Activated T-cell treated with anti-CD3 and anti-CD28 coated beads for 1 hour (primary cell): Measurements from ENCODE around the gene SENP2.
"Not testable (repeated sequence)": the region's sequence is repeated elsewhere in the genome, so short reads cannot be mapped to it uniquely, and the experiment has no call there.

ENCODE experiments used
- DNase-seq: peaks from one replicate; pipeline ENCODE4 v3.0.0-alpha.2; 2020; ENCODE audit warnings: low read depth

SENP2 gene

DNA sequence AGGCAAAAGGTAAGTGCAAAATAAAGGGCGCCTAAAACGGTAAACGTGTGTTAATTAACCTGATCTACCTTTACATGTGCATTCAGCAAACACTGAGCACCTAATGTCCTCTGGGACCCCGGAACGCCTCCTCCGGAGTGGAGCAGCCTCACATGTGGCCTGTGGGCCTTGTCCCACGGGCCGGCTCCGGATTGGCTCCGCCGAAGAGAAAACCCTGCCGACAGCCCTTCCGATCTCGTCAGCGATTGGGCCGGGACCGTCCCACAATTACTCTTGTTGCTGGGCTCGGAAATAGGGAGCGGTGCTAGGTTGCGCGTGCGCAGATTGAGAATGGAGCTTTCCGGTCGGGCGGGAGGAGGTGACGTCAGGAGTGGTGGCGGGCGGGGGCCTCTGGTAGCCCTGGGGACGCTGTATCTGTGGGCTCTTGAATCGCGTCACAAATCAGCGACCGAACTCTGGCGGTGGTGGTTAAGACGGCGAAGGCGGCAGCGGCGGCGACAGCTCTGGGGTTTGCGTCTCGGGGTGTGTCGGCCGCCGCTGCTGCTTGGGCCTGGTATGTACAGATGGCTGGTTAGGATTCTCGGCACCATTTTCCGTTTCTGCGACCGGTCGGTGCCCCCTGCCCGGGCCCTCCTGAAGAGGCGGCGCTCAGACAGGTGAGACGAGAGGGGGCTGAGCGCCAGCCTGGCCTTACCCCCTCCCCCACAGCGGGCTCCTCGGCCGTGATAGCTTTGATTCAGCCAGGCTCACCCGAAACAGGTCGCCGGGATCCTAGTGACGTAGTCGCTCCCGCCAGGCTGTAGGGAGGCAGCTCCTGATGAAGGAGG, at the start of gene SENP2:
Gene SENP2, plus strand, starts transcription at position 437 of the 827 bp plus-strand sequence. Its CDS starts 119 bp downstream, at position 556.
- peak; percentile 98 for DNase-seq

DNA sequence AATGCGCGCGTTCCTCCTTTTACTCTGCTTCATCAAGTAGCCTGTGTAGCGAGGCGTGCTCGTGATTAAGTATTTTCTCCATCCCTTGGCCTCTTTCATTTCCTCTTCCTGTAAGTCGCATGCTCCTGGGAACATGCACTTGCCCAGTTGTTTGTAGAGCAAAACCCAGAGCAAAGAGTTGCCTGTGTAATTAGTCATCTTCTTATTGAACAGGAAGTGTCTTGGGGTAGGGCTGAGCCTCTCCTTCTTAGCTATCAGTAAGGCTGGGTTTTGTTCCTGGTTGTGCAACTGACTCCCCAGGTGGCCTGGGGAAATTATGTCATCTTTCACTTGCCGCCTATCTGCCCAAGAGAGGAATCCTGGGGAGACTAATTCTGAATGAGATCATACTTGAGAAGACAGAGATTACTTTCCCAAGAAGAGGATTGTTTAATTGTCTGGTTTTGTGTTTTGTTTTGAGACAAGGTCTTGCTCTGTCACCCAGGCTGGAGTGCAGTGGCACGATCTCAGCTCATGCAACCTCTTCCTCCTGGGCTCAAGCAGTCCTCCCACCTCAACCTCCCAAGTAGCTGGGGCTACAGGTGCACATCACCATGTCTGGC, 48.6 kb upstream of the SENP2 start:
- no peak for DNase-seq

DNA sequence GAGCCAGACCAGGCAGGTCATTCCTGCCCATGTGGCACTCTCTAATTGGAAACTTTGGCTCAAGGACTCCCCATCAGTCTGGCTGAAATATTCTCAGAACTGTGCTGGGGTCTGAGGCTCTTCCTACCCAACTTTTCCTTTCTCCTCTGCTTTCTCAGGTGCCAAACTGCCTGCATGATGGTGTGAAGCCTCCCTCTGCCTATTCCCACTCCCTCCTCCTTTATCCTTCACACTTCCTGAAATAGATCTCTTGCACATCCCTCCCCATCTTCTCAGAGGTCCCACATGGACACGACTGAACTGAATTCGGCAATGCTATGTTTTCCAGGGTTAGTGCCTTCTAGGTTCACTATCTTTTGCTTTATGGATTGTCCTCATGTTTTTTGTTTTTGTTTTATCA, 46.2 kb upstream of the SENP2 start:
- no peak for DNase-seq

DNA sequence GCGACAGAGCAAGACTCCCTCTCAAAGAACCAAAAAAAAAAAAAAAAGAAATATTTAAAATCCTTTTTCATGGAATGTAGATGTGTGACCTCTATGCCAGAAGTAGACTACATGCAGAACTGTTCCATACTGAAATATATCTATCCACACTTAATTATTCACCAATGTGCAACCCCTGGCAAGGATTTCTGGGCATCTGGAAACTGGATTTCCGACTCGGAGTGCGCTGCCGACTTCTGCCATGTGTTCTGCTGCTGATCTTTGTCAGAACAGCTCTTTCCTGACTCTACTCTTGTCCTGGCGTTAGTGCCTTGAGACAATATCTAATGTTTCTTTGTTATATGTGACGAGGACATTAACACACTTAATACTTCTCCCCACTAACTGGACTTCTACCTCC, 45.4 kb upstream of the SENP2 start:
- no peak for DNase-seq

DNA sequence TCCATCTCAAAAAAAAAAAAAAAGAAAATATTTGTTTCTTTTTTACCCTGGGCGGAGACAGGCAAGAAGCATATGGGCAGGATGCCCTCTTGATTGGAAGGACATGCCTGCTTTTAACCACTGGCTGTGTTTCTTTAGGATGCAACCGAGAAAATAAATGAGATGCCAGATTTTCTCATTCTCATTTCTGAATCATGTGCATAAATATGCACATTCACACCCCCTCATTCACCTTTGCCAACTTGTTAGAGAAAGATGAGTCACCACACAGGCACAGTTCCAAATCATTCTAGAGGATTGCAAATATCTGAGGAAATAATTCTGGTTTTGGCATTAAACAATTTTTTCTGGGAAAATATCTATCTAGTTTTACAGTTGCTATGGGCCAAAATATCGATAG, 37.0 kb upstream of the SENP2 start:
- DNase-seq = no peak

DNA sequence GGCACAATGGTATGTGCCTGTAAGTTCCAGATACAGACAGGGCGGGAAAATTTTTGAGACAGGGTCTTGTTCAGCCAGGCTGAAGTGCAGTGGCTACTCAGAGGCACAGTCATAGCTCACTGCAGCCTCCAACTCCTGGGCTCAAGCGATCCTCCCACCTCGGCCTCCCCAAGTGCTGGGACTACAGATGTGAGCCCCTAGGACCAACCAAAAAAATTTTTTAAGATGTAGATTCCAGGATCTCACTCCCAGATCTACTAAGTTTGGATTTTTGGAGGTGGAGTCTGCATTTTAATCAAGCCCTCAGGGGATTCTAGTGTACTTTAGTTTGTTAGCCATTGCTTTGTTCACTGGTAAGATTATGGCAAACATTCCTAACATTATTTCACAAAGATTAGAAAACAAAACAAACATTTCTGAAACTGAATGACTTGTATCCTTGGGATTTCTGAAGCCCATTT, 36.4 kb upstream of the SENP2 start:
- DNase-seq = no peak

DNA sequence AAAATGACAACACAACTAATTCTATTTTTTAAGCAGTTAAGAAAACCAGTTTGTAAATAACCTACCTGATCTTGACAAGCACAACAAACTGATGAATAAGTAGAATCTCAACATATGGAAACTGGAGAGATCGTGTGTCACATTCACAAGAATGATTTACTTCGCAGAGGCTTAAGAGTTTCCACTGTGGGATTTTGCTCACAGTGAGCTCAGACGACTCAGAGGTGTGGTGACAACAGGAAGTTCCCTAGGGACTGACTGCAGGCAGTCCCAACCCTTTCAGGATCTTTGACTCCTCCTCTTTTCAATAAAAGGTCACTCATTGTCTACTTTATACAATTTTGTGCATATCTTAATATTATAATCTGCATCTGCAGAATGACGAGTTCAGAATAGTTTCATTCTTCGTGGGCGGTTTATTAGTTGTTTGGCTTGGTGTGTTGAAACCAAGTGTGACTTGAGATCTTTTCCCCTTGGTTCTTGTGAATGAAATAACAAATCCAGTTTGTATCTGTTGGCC, 33.7 kb upstream of the SENP2 start, which contains the start of gene LIPH:
Gene LIPH, minus strand, starts transcription at position 231 of the 520 bp plus-strand sequence. Its CDS starts 117 bp downstream, at position 114.
- no peak for DNase-seq

DNA sequence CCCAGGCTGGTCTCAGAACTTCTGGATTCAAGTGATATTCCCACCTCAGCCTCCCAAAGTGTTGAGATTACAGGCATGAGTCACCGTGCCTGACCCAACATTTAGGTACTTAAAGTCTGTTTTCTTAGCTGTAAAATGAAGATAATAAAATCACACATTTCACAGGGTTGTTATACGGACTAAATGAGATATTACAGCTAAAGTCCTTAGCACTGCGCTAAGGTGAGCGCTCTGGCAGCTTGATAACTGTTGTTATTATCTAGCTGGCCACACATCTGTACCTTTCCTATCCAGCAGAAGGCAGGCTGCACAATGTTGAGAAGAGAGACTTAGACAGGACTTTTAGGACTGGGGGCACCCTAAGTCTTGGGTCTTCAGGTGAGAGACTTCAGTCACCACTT, 31.0 kb upstream of the SENP2 start:
- no peak for DNase-seq

DNA sequence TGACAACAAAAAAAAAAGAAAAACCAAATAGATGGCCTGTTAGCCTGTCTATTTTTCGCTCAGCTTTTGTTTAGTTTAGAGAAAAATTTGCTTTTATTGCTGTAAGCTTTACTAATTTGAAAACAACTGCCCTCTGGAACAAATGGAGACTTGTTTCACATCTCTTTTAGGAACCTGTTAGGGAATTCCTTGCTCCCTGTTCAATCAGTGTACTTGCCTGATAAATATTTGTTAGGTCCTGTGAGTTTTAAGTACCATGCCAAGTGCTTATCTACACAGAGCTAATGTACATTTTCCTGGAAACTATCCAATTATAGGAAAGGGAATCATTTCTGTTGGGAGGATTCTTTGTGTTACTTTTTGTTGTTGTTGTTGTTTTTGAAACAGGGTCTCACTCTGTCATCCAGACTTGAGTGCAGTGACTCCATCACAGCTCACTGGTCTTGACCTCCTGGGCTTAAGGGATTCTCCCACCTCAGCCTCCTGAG, 30.2 kb upstream of the SENP2 start:
- DNase-seq = no peak

DNA sequence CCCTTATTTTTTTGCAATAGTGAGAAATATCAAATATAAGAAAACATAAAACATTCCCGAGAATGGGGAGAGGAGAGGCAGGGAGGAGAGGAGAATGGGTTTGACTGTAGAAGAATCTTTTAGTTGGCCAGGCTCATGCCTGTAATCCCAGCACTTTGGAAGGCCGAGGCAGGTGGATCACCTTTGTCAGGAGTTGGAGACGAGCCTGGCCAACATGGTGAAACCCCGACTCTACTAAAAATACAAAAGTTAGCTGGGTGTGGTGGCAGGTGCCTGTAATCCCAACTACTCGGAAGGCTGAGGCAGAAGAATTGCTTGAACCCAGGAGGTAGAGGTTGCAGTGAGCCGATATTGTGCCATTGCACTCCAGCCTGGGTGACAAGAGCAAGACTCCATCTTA, 29.5 kb upstream of the SENP2 start:
- not testable (repeated sequence) for DNase-seq

DNA sequence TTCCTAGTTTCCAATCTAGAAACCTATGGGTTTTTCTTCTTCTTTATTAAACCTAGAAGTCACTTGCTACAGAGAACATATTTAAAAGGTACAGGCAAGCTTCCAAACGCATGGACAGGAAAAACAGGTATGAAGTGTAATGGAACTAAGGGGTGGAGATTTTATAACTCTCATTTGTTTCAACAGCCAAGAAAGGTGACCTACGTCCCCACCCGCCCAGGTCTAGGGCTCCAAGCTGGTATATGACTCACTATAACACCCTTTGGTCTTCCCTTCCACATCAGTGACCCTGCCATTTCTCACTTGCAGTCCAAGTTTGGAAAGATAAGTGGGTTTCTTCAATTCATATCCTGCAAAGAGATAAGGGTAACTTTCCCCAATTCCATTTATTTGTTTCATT, 27.7 kb upstream of the SENP2 start:
- no peak for DNase-seq

DNA sequence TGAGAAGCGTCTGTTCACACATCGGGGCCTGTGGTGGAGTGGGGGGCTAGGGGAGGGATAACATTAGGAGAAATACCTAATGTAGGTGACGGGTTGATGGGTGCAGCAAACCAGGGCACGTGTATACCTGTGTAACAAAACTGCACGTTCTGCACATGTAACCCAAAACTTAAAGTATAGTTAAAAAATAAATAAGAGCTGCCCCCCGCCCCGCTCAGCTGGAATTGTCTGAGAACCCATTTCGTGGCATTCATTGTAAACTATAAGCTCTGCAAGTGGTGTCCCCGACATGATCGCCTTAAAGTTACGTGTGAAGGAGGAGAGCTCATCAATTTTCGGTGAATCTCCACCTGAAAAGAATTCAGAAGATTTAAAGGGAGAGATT, 26.4 kb upstream of the SENP2 start:
- DNase-seq = no peak

DNA sequence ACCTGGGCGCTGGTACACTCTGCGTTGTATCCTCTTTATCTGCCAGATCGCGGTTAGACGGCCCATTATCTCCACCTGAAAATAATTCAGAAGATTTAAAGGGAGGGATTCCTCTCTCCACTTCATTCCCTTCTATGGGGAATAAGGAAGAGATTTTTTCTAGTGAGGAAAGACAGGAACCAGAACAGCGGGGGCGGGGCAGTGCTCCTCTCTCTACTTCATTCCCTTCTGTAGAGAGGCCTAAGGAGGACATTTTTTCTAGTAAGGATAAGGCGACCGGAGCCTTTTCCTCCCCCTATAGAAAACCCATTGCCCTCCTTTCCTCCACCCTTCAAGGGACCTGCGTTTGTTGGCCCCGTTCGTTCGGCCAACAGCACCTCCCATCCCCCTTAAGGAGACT, 25.4 kb upstream of the SENP2 start:
- DNase-seq = no peak

DNA sequence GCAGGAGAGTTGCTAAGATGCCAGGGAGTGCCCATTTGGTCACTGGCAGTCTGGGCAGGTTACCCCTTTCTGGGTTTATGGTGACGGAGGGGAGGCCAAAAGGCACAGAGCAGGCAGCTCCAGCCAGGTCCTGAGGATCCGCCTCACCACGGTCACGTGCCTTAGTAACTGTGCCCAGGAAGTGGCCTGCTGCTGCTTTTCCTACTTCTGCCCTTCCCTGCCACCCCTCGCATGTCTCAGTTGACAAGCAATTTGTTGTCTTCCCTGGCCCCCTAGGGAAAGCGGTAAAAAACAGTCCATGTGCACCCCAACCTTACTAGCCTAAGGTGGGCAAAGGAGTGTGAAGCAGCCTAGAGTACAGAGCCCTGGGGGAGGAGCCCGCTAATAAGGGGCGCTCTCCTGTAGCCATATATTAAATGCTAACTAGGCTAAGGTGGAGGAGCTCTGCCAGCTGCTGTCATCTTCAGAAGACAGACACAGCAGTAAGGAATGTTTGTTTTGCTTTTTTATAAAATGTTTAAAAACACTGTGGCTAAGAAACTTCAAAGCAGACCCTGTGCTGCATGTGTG, 24.6 kb upstream of the SENP2 start:
- no peak for DNase-seq

DNA sequence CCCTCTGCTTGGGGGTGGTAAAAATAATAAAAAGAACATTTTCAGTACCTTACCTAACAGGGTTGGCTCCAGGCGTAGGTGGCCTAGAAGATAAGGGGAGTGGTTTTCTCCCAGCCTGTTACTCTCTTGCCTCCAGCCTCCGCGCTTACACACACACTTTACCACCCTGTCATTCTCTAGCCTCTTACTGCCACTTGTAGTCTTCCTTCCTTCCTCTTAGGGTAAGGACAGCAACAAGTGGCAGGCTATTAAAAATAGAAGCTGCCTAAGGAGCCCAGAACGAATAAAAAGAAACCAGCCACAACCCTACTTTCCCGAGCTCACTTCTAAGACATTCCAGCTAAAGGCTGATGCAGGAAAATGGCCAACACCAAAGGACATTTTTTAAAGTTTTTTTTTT, 24.1 kb upstream of the SENP2 start:
- no peak for DNase-seq

DNA sequence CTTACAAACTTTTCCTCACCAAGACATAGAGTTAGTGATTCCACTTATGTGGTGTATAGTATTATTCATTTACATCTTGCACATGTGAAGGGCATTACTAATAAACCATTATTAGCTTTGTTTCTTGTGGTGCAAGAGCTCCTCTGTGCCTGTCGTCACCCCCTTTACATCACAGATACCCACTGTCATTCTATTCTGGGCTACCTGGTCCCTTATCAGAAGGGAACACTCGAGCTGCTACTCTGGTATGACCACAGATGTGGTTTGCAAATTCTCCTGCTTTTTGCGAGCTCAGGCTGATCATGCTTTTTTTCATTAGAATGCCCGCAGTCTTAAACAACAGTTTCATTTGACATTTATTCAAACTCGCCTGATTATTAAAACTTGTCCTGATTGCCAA, 13.9 kb upstream of the SENP2 start:
- DNase-seq = no peak

DNA sequence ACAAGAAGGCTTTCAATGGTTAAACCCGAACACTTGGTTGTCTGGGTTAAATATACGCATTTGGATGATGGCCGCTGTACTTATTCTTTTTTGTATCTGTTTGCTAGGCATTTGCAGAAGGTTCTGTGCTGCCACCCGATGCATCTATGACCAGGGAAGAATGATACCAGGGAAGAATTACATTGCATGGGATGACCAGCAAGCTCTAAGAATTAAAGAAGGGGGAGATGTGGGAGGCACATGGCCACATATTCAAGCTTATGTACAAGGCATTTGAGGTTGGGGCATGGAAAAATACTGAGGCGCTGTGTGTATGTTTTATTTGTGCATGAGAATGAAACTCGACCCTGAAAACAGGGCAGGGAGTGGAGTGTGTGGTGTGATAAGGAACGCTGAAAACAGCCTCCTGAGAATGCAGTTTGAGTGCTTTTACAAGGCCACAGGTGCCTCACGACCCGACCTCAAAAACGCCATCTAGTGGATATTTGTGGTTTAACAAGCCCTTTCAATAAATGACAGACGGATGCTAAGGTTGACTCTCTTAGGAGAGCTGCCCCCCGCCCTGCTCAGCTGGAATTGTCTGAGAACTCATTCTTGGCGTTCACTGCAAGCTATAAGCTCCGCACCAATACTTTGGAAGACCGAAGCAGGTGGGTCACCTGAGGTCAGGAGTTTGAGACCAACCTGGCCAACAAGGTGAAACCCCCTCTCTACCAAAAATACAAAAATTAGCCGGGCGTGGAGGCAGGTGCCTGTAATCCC, 10.8 kb upstream of the SENP2 start:
- not testable (repeated sequence) for DNase-seq

DNA sequence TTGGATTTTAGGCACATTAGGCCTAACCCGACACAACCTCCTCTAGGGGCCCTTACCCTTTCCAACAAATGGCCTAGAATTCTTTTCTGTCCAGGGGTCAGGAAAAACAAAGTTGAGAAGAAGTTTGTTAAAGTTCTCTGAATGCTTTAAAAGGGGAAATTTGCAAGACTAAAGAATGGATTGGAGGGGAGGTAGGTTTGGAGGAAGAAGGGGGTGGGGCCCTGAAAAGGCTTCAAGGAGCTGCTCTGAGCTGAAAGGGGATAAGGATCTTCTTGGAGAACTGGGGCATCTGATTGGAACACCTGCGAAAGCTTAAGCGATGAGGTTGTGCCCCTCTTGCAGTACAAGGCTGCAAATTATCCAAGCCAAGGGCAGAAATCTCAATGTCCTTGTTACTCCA, 3.9 kb upstream of the SENP2 start:
- no peak for DNase-seq

DNA sequence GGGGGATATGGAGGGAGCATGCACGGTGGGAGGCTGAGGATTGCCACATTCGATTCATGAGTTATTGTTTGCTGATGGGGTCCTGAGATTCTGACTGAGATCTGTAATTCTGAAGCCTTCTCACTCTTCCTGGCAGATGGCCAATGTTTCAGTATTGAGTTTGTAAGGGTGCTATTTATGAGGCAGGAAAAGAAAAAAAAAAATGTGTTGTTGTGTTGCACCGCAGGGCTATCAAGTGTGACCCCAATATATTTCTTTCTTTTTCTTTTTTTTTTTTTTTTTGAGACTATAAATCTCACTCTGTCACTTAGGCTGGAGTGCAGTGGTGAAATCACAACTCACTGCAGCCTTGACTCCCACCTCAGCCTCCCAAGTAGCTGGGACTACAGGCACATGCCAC, 3.2 kb upstream of the SENP2 start:
- DNase-seq = no peak

DNA sequence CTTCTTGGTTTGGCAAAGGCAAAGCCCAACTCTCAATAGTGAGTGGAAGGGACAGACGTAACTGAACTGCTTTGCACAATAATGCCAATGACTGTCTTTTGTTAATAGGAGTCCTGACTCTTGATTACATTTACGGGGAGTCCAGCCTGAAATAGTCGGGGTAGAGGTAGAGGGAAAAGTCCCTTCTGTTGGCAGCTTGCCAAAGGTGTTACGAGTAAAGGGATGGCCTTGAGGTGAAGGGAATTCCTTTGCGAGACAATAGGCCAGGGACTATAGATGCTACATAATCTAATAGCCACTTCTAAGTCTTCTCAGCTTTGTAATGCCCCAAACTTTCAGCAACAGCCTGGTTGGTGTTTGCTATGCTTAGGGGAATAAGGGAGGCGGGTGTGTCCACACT, 2.2 kb upstream of the SENP2 start:
- DNase-seq = no peak

DNA sequence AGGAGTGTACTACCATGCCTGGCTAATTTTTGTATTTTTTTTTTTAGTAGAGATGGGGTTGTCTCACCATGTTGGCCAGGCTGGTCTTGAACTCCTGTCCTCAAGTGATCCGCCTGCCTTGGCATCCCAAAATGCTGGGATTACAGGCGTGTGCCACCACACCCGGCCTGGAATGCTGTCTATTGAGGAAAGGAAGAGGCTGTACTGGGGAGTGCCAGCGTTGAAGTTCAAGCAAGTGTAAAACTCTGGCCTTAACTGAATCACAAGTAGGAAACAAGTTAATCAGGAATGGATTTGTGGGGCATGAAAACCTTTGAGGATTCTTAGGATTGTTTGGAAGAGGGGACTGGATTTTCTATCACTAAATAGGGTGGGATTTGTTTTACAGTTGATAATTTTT, 1.4 kb upstream of the SENP2 start:
- no peak for DNase-seq

DNA sequence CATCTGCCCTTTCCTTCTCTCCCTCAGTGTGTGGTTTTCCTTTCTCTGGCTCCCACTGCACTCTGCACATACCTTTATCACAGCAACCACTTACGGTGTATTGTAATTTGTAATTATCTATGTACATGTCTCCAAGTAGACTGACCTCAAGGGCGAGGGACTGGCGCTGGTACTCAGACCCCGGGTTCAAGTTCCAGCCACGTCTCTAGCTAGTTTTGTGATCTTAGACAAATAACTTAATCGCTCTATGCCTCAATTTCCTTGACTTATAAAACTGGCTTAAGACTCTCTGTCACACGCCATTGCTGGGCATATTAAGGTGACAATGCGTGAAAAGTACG, 607 bp upstream of the SENP2 start:
- DNase-seq = no peak
